GM18508 (cell line): Measurements from ENCODE around the gene CRMP1.
"Not testable (repeated sequence)": the region's sequence is repeated elsewhere in the genome, so short reads cannot be mapped to it uniquely, and the experiment has no call there.

Experiments used
- ATAC-seq: cut with Tn5 transposase; IDR thresholded peaks from one replicate; pipeline ENCODE4 v1.9.1; 2021; ENCODE audit warnings: moderate number of reproducible peaks; ENCODE audit not compliant: insufficient read depth, unreplicated experiment

CRMP1 gene

GRCh38 chr4:5826437-5827107, 66.3 kb downstream of the CRMP1 start:
- no peak for ATAC-seq

- ATAC-seq: no peak
These were observed 67.4 kb downstream of the CRMP1 start for GRCh38 chr4:5825321-5826041.

GRCh38 chr4:5824635-5825034, 68.3 kb downstream of the CRMP1 start:
- no peak for ATAC-seq

- no peak for ATAC-seq
These were observed 68.7 kb downstream of the CRMP1 start for GRCh38 chr4:5824227-5824626.

- ATAC-seq: no peak
These were observed 69.2 kb downstream of the CRMP1 start for GRCh38 chr4:5823542-5824211.

DNA sequence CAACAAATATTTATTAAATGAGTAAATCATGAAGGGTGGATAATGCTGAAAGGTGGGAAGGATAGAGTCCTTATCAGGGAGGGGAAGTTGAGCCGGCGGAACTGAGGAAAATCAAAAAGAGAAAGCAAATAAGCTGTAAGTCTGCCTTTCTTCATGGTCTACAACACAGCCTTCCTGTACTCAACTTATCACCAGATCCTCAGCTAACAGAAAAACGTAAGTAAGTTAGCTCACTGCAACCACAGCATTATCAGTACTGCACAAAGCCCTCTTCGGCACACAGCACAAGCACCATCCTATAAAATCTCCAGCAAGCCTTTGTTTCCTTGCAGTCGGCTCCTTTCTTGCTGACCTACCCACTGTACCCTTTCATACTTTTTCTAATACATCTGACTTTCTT, 70.3 kb downstream of the CRMP1 start:
- no peak for ATAC-seq

- no peak for ATAC-seq
These were observed 71.1 kb downstream of the CRMP1 start for GRCh38 chr4:5821665-5822358.

DNA sequence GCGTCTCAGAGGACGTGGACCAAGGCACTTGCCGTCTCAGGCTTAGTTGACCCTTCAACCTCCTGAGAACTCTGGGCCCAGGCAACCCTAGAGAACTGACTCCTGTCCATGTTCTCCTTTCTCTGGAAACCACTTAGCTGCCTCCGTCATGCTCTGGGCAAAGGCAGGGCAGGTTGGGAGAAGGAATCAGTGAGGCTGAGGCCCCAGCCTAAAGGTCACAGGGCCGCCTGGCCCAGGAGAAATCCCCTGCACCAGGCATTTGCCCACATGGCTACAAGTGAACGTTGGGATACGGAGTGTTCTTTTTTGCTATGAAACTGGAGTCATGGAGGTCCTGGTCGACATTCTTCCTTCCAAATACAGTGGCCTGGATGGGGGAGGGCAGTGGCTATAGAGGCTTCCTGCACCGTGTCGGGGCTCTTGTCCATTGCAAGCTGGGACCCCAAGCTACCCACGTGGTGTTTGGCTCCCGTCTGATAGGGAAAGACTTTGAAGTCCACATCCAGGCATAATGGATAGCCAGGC, 76.0 kb downstream of the CRMP1 start:
- no peak for ATAC-seq

DNA sequence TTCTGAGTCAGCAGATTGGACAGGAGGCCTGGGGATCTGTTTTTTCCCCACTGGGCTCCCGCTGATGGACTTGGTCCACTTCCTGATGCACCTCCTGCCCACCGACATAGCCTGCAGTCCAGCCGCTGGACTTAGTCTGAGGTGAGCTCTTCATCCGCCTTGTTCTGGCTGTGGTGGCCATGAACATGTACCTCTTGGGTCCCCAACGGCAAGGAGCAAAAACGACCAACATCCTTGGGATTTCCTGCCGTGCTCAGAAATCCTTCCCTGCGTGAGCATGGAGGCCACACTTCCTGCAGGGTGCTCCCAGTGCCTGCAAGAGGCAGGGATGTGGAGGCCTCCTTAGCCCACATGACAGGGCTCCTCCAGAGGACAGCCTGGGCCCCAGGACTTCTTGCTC, 76.8 kb downstream of the CRMP1 start:
- ATAC-seq: no peak

- no peak for ATAC-seq
These were observed 77.2 kb downstream of the CRMP1 start for GRCh38 chr4:5815641-5816040.

- no peak for ATAC-seq
These were observed 78.5 kb downstream of the CRMP1 start for GRCh38 chr4:5814421-5814820.

- no peak for ATAC-seq
These were observed 79.0 kb downstream of the CRMP1 start for GRCh38 chr4:5813882-5814255.

DNA sequence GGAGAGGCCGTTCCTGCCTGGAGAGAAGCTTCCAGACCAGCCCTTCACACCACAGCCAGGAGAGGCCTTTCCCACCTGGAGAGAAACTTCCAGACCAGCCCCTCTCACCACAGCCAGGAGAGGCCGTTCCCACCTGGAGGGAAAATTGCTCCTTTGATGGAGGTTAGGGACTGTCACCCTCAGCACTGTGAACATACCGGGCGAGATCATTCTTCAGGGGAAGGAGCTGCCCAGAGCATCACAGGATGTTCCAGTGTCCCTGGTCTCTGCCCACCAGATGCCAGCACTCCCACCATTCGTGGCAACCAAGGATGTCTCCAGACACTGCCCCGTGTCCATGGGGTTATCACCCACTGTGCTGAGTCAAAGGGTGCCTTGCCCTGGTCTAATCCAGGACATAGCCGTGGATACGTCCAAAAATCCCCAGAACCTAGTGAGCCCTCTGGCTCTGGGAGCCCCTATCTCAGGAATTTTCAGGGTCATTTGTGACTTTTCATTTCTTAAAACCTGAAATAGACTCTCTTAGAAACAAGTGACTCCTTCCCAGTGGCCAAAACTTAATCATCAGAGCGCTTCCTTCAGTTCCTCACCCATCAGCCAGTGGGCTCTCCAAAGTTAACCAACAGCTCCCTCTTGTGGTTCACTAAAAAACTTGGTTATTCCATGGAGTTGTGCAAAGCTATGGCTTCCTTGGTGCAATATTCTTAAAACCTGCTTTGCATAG, 80.2 kb downstream of the CRMP1 start:
- peak; percentile 58 for ATAC-seq

GRCh38 chr4:5812057-5812456, 80.8 kb downstream of the CRMP1 start:
- ATAC-seq: not testable (repeated sequence)

- no peak for ATAC-seq
These were observed 82.0 kb downstream of the CRMP1 start for GRCh38 chr4:5810770-5811430.

DNA sequence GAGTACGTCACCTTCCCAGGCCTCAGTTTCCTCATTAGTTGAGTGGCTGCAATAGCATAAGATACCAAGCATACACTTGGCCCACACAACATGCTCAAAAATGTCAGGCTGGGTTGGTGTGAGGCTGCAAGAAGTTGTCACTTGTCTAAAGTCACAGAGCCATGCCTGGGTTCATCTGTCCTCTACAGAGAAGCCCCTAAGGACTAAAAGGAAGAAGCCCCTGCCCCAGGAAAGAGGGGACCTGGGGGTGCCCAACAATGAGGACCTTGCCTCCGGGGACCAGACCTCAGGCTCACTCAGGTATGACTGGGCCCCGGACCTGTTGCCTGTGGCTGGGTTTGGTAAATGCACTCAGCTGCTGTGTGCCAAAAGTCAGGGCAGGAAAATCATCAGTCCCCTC, 82.7 kb downstream of the CRMP1 start:
- ATAC-seq: no peak

DNA sequence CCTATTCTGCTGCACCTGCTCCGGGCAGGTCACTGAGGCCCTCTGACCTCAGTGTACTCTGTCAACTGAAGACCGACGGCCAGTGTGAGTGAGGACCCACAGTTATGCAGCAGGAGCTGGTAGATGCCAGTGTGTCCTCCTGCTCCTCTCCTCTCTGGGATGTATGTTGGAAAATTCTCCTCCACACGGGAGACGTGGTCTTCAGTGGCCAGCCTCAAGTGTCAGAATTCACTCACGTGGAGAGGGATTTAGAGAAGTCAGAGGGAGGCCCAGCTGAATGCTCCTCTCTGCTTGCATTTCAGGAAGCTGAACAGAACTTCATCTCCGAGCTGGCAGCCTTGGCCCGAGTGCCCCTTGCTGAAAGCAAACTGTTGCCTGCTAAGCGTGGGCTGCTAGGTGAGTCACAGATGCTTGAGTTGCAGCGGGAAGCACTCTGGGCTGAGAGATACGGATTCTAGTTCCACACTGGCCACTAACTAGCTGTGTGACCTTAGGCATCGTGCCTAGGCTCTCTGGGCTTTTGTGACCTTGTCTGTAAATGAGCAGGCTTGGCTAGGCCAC, 83.6 kb downstream of the CRMP1 start:
- no peak for ATAC-seq

DNA sequence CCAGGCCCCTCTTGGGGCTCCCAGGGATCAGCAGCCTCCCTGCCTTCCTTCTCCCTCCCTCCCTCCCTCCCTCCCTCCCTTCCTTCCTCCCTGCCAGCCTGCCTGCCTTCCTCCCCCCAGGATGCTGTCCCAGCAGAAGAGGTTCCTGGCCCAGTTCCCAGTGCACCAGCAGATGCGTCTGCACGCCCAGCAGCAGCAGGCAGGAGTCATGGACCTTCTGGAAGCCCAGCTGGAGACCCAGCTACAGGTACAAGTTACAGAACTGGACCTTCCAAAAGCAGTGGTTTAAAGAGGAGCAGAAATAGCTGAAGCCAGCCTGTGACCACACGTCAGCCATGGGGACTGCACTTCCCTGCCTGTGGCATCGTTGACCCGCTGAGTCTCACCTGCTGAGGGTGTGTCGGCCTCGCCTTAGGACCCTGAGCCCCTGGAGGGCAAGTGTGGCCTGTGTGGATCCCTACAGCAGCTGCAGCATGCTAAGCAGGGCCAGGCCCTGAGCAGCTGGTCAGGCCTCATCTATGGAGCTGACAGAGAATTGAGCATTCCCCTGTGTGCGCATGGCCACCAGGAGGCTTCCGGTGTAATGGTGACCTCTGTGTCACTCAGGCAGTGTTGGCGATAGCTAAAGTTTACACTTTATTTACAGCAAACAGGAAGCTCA, 84.7 kb downstream of the CRMP1 start:
- no peak for ATAC-seq

DNA sequence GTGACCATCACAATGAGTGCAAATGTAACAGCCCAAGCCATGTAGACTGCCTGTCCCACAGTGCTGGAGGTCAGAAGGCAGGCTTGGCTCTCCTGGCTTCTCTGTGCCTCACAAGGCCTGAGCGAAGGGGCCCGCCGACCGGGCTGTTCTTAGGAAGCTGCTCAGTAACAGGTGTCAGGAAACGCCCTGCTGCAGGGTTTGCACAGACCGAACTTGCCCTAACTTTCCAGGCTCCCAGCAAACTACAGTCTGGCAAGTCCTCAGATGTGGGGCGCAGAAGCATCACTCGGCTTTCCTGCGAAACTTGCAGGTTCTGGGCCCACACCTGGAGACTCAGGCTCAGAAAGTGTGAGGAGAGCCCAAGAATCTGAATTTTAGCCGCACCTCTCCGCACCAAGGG, 87.6 kb downstream of the CRMP1 start:
- no peak for ATAC-seq
